Esophagus squamous epithelium (tissue), 5 donors: ENCODE data around the gene GLG1. TPM values are rescaled to one million over a fixed set of nuclear protein-coding genes. Genes with fewer than 3 reads are reported as not detected.

ENCODE experiments used
- DNase-seq: peaks from one replicate; lab custom pipeline; 2025; lab: John Stamatoyannopoulos, UW
- H3K27ac ChIP-seq, 4 donors: fragments of 200-600 bp; sonication (generic); one replicate each; pipeline ENCODE4 v1.5.1; 2016 to 2019; ENCODE audit warnings: mild to moderate bottlenecking in 1 of 4
- H3K27me3 ChIP-seq, 4 donors: fragments of 200-600 bp; sonication (generic); 1 replicate in 3 of 4; 2 replicates in 1 of 4; pipeline versions ENCODE4 v1.5.1 to v1.6.0; 2017 to 2021; ENCODE audit warnings: antibody characterized with exemption in 1 of 4
- H3K36me3 ChIP-seq, 3 donors: fragments of 200-600 bp; sonication (generic); one replicate each; pipeline ENCODE4 v1.5.1; 2016 to 2019
- H3K4me1 ChIP-seq, 3 donors: fragments of 200-600 bp; sonication (generic); one replicate each; pipeline ENCODE4 v1.5.1; 2017 to 2019
- H3K4me3 ChIP-seq, 4 donors: fragments of 200-600 bp; sonication (generic); 1 replicate in 3 of 4; 2 replicates in 1 of 4; pipeline ENCODE4 v1.5.1; 2016 to 2019; ENCODE audit warnings: mild to moderate bottlenecking in 2 of 4, moderate library complexity in 1 of 4
- H3K9me3 ChIP-seq, 3 donors: fragments of 200-600 bp; sonication (generic); one replicate each; pipeline ENCODE4 v1.5.1; 2016 to 2019
- POLR2A ChIP-seq, 4 donors: fragments of 450-650 bp; IDR thresholded peaks; one replicate each; pipeline ENCODE4 v1.6.1; 2017; ENCODE audit warnings: antibody characterized with exemption in 4 of 4, mild to moderate bottlenecking in 4 of 4, moderate library complexity in 3 of 4
- WGBS, 2 donors: methylation state at CpG; one replicate each; pipeline ENCODE4 v1.1.5; 2018; 5-methylcytosine and 5-hydroxymethylcytosine counted together
- intact Hi-C: fragments of 100-400 bp; cut with DNase I; formaldehyde crosslinking; loops from one replicate; pipeline ENCODE4 v1.15.0; 2022
- total RNA-seq, 4 donors: library from RNA; depleted of rRNA; stranded (reverse); fragments of >200 nt; gene quantifications; one replicate each; pipeline ENCODE4 v1.1.0, GENCODE V29; 2016
- TF ChIP-seq, protein P1 (sequence below), 6 experiments: fragments of 450-650 bp in 4 of 6; fragments of 200-600 bp in 2 of 6; sonication (generic) in 2 of 6; IDR thresholded peaks; one replicate each; pipeline ENCODE4 v1.5.1; 2016 to 2019; ENCODE audit warnings: antibody characterized with exemption in 6 of 6, mild to moderate bottlenecking in 4 of 6, moderate library complexity in 4 of 6
- donor health status: DM: yes; HTN: yes; CAD: no.

The GLG1 gene
- total RNA-seq, 4 donors from 2014 or later = 59.2 to 71.9 (median 60.8) TPM

DNA sequence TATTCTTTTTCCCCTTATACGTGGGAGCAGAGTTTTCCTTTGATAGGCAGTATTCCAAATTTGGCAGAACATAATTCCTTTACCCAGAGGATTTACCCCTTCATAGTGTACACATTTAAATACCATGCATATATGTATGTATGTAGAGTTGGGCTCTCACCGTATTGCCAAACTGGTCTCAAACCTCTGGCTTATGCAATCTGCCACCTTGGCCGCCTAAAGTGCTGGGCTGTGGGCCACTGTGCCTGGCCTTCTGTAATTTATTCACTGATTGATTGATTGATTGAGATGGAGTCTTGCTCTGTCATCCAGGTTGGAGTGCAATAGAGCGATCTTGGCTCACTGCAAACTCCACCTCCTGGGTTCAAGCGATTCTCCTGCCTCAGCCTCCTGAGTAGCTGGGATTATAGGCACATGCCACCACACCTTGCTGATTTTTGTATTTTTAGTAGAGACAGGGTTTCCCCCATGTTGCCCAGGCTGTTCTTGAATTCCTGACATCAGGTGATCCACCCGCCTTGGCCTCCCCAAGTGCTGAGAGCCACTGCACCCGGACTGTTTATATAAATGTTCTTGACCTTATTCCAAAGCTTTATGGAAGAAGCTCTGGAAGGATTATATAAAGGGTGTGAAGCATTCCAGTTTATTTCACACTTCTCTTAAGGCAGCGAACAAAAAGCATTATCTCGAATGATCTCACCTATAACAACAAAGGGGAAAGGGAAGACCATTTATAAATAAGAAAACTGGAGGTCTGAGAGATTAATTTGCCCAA lies 14.9 kb downstream of the GLG1 start:
- Histone ChIP-seq H3K27me3 (no peaks in the 10 kb centered on the region), H3K4me1 (peaks cover 0 to 24% (median 3%) of the 10 kb centered on the region in 3 donors), H3K4me3 (no peak overlapping the region), H3K9me3 (no peaks in the 10 kb centered on the region), H3K27ac (no peak overlapping the region), H3K36me3 (peaks cover 0 to 19% (median 0%) of the 10 kb centered on the region in 3 donors)
- WGBS, 2 donors = 70 to 74% methylated on average over 5 to 9 of the region's 9 CpGs
- intact Hi-C loops = no loop called here
- no peak for TF ChIP-seq POLR2A (IDR thresholded peaks at IDR 0.05)
- TF ChIP-seq, protein P1, sequence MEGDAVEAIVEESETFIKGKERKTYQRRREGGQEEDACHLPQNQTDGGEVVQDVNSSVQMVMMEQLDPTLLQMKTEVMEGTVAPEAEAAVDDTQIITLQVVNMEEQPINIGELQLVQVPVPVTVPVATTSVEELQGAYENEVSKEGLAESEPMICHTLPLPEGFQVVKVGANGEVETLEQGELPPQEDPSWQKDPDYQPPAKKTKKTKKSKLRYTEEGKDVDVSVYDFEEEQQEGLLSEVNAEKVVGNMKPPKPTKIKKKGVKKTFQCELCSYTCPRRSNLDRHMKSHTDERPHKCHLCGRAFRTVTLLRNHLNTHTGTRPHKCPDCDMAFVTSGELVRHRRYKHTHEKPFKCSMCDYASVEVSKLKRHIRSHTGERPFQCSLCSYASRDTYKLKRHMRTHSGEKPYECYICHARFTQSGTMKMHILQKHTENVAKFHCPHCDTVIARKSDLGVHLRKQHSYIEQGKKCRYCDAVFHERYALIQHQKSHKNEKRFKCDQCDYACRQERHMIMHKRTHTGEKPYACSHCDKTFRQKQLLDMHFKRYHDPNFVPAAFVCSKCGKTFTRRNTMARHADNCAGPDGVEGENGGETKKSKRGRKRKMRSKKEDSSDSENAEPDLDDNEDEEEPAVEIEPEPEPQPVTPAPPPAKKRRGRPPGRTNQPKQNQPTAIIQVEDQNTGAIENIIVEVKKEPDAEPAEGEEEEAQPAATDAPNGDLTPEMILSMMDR (IDR thresholded peaks at IDR 0.05) = no peak
- no peak for DNase-seq

DNA sequence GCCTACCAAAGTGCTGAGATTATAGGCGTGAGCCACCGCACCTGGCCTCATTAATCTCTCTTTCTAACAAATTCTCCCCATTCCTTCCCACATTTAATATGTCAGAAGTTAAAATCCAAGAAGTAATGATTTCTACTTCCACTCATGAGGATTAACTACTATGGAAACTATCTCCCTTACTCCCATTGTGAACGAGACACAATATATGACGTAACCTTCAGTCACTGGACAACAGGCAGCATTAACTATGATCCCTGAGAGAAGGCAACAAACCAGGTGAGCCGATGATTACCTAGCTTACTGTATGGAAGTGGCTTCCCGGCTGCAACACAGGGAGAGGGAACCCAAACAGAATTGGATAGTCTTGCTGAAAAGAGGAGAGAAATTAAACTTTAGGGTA lies 20.0 kb downstream of the GLG1 start:
- 73 to 77% methylated on average over 6 of the region's 6 CpGs for whole genome bisulfite sequencing, 2 donors
- intact Hi-C loops = no loop called here
- Histone ChIP-seq H3K4me1 (peaks cover 0 to 20% (median 0%) of the 10 kb centered on the region in 3 donors), H3K9me3 (no peaks in the 10 kb centered on the region), H3K4me3 (no peak overlapping the region), H3K36me3 (peaks cover 0 to 7% (median 0%) of the 10 kb centered on the region in 3 donors), H3K27me3 (no peaks in the 10 kb centered on the region), H3K27ac (no peak overlapping the region)
- DNase-seq = no peak
- TF ChIP-seq, protein P1 (IDR thresholded peaks at IDR 0.05) = no peak
- no peak for TF ChIP-seq POLR2A (IDR thresholded peaks at IDR 0.05)

DNA sequence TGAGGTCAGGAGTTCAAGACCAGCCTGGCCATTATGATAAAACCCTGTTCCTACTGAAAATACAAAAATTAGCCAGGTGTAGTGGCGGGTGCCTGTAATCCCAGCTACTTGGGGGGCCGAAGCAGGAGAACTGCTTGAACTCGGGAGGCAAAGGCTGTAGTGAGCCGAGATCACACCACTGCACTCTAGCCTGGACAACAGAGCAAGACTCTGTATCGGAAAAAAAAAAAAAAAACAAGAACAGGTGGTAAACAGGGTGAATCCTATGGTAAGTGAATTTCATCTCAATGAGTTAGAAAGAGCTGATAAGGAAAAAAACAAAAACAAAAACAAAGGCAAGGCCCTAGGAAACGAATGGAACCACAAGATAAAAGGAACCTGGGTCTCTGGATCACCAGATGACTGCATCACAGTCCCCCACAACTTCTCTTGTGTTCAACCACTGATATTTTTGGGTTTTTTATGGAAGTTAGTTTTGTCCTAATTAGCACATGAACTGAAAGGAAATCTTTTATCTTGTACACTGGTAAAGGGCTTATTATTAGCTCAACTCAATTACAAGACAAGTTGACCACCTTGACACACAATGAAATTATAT lies 21.0 kb downstream of the GLG1 start:
- DNase-seq = no peak
- TF ChIP-seq, protein P1 (IDR thresholded peaks at IDR 0.05) = no peak
- intact Hi-C loops = no loop called here
- Histone ChIP-seq H3K27ac (no peak overlapping the region), H3K36me3 (peaks cover 0 to 7% (median 0%) of the 10 kb centered on the region in 3 donors), H3K4me3 (no peak overlapping the region), H3K4me1 (peaks cover 0 to 19% (median 0%) of the 10 kb centered on the region in 3 donors), H3K9me3 (no peaks in the 10 kb centered on the region), H3K27me3 (no peaks in the 10 kb centered on the region)
- WGBS, 2 donors = 85 to 95% methylated on average over 5 to 6 of the region's 6 CpGs

DNA sequence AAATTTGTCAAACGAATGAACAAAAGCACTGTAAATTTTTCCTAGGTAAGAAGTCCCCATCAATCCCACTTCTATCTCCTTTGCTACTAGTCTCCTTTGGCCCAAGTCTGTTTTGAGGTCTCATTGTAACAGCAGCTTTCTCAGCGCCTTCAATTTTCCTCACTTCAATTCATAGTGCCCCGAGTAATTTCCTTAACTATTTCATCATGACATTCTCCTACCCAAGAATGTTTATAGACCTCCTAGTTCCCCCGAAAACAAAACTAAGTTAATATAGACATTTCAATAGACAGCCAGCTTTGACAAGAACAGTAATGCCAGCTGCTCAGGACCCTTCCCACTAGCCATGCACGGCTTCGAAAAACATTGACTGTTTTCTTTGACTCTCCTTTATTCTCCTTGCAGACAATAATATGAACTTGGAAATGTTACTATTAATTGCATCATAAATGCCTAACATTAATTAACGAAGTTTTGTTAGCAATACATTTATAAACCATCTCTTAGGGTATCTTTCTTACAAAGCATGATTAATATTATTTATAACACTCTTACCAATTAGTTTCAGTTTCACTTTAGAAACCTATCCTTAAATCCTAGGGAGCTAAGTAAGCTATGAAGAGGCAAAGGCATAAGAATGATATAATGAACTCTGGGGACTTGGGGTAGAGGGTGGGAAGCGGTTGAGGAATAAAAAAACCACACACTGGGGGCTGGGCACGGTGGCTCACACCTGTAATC lies 22.8 kb downstream of the GLG1 start:
- Histone ChIP-seq H3K4me1 (peaks cover 0 to 19% (median 0%) of the 10 kb centered on the region in 3 donors), H3K4me3 (no peak overlapping the region), H3K27ac (no peak overlapping the region), H3K36me3 (peaks cover 0 to 7% (median 0%) of the 10 kb centered on the region in 3 donors), H3K27me3 (no peaks in the 10 kb centered on the region), H3K9me3 (no peaks in the 10 kb centered on the region)
- intact Hi-C loops = no loop called here
- WGBS, 2 donors = 78 to 79% methylated on average over 9 of the region's 9 CpGs
- no peak for DNase-seq
- TF ChIP-seq, protein P1 (IDR thresholded peaks at IDR 0.05) = no peak
- no peak for TF ChIP-seq POLR2A (IDR thresholded peaks at IDR 0.05)
